HepG2 (cell line): Measurements from ENCODE around the gene CRIM1. TPM values are rescaled to one million over a fixed set of nuclear protein-coding genes. Genes with fewer than 3 reads are reported as not detected.

Experiments
- ATAC-seq: fragments of 200-7000 bp; cut with Tn5 transposase; 3 replicates; pipeline ENCODE4 v1.9.1; 2020; ENCODE audit warnings: mild to moderate bottlenecking, moderate library complexity
- BruUV-seq: library from RNA; stranded (reverse); fragments of 400-500 nt; replicated peaks from 2 replicates; lab custom pipeline; 2021; lab: Mats Ljungman, UMichigan
- CTCF ChIA-PET: fragments of 300-600 bp; formaldehyde crosslinking; extraction: SDS; loops from one replicate; lab custom pipeline; 2021; ENCODE audit warnings: low total read pairs, inconsistent platforms, low intra/inter-chr PET ratio; lab: Yijun Ruan, JAX
- POLR2A ChIA-PET: fragments of 350-600 bp; sonication (Branson Sonifier 250); formaldehyde crosslinking; loops from one replicate; lab custom pipeline; 2020; ENCODE audit warnings: antibody characterized with exemption, inconsistent platforms; lab: Yijun Ruan, JAX
- DNase-seq: peaks from one replicate; pipeline ENCODE4 v3.0.0-alpha.2; 2015; ENCODE audit warnings: low spot score
- FAIRE-seq: peaks from 3 replicates; lab custom pipeline; 2011; peaks lifted over from hg19 to GRCh38; lab: Jason Lieb, UNC
- H2AFZ ChIP-seq: one replicate; pipeline ENCODE4 v1.6.1; 2011; ENCODE audit warnings: low read length, inconsistent platforms
- H3K27ac ChIP-seq: fragments of 300-600 bp; 3 replicates; pipeline ENCODE4 v1.8.0; 2011; ENCODE audit warnings: mixed run types, mild to moderate bottlenecking, mixed read lengths, low read length, inconsistent platforms; ENCODE audit not compliant: insufficient read depth; ENCODE audit errors: extremely low read length
- H3K27me3 ChIP-seq, 2 experiments: fragments of 200-600 bp in 1 of 2; 2 replicates in 1 of 2; 3 replicates in 1 of 2; pipeline versions ENCODE4 v1.6.0 to v1.8.0; 2011; ENCODE audit warnings: low read length in 2 of 2, mild to moderate bottlenecking in 2 of 2, moderate library complexity in 2 of 2, inconsistent platforms in 1 of 2; ENCODE audit not compliant: insufficient read depth in 2 of 2, control insufficient read depth in 1 of 2
- H3K36me3 ChIP-seq, 2 experiments: fragments of 200-600 bp in 1 of 2; replicated peaks in 1 of 2; 2 replicates in 1 of 2; 3 replicates in 1 of 2; pipeline versions ENCODE4 v1.5.1 to v1.8.0; 2011; ENCODE audit warnings: low read length in 2 of 2, inconsistent platforms in 1 of 2; ENCODE audit not compliant: insufficient read depth in 2 of 2, control insufficient read depth in 1 of 2
- H3K4me1 ChIP-seq: 2 replicates; pipeline ENCODE4 v1.5.1; 2012; ENCODE audit warnings: low read length, inconsistent platforms; ENCODE audit not compliant: insufficient read depth
- H3K4me2 ChIP-seq: 2 replicates; pipeline ENCODE4 v1.6.0; 2011; ENCODE audit warnings: low read depth, low read length, inconsistent platforms
- H3K4me3 ChIP-seq, 3 experiments: fragments of 200-600 bp in 1 of 3; sonication (generic), shearing (Covaris generic) in 1 of 3; replicated peaks in 1 of 3; 2 replicates each; pipeline ENCODE4 v1.5.1; 2011 to 2016; ENCODE audit warnings: low read length in 3 of 3, inconsistent platforms in 2 of 3, low read depth in 2 of 3, mild to moderate bottlenecking in 2 of 3, control low read depth in 1 of 3, mixed read lengths in 1 of 3; ENCODE audit not compliant: insufficient read depth in 1 of 3
- H3K79me2 ChIP-seq: one replicate; pipeline ENCODE4 v1.6.1; 2011; ENCODE audit warnings: low read length, inconsistent platforms; ENCODE audit not compliant: insufficient read depth
- H3K9ac ChIP-seq: 2 replicates; pipeline ENCODE4 v1.6.0; 2011; ENCODE audit warnings: mild to moderate bottlenecking, low read depth, low read length, inconsistent platforms; ENCODE audit not compliant: insufficient read depth
- H3K9me3 ChIP-seq: 2 replicates; pipeline ENCODE4 v1.5.1; 2012; ENCODE audit warnings: mild to moderate bottlenecking, low read length
- H4K20me1 ChIP-seq: 2 replicates; pipeline ENCODE4 v1.6.0; 2011; ENCODE audit warnings: inconsistent platforms, mild to moderate bottlenecking, low read length, moderate library complexity; ENCODE audit not compliant: insufficient read depth
- CCAR2 ChIP-seq: fragments of 200-400 bp; formaldehyde crosslinking; optimal IDR thresholded peaks from 2 replicates; pipeline ENCODE3; 2018; ENCODE audit warnings: low read depth, mild to moderate bottlenecking, low read length, moderate library complexity
- DR1 ChIP-seq: sonication (generic); formaldehyde crosslinking; IDR thresholded peaks from 2 replicates; pipeline ENCODE4 v1.8.0; 2021; ENCODE audit warnings: mild to moderate bottlenecking, missing genetic modification reagents, inconsistent platforms
- EEA1 ChIP-seq: sonication (generic); formaldehyde crosslinking; IDR thresholded peaks from 2 replicates; pipeline ENCODE4 v1.5.1; 2020; ENCODE audit warnings: mild to moderate bottlenecking, missing genetic modification reagents, borderline replicate concordance
- ETV5 ChIP-seq: IDR thresholded peaks from 2 replicates; pipeline ENCODE4 v1.6.1; 2018; ENCODE audit warnings: missing biosample characterization, missing genetic modification reagents, inconsistent platforms, borderline replicate concordance
- SIX1 ChIP-seq: sonication (generic); formaldehyde crosslinking; IDR thresholded peaks from 2 replicates; pipeline ENCODE4 v1.4.0; 2020; ENCODE audit warnings: missing genetic modification reagents, borderline replicate concordance
- SOX5 ChIP-seq: IDR thresholded peaks from 2 replicates; pipeline ENCODE4 v1.6.1; 2016; ENCODE audit warnings: borderline replicate concordance
- SP1 ChIP-seq, 2 experiments: fragments of 450-650 bp in 1 of 2; sonication (generic) in 1 of 2; formaldehyde crosslinking in 1 of 2; IDR thresholded peaks; 2 replicates each; pipeline versions ENCODE4 v1.4.0 to v1.6.1; 2016 to 2020; ENCODE audit warnings: missing genetic modification reagents in 1 of 2
- SP5 ChIP-seq: IDR thresholded peaks from 2 replicates; pipeline ENCODE4 v1.6.1; 2016; ENCODE audit warnings: low read depth, borderline replicate concordance
- STAT5B ChIP-seq: sonication (generic); formaldehyde crosslinking; IDR thresholded peaks from 2 replicates; pipeline ENCODE4 v1.4.0; 2020; ENCODE audit warnings: missing genetic modification reagents
- SYNCRIP ChIP-seq: fragments of 200-400 bp; formaldehyde crosslinking; IDR thresholded peaks from 2 replicates; pipeline ENCODE4 v1.6.1; 2018; ENCODE audit warnings: mild to moderate bottlenecking, low read depth, low read length; ENCODE audit not compliant: insufficient read depth
- TEAD3 ChIP-seq: optimal IDR thresholded peaks from 2 replicates; pipeline ENCODE3; 2016; ENCODE audit warnings: borderline replicate concordance
- XRCC5 ChIP-seq: fragments of 200-400 bp; formaldehyde crosslinking; optimal IDR thresholded peaks from 2 replicates; pipeline ENCODE3; 2017; ENCODE audit warnings: mild to moderate bottlenecking, low read length
- ZBTB14 ChIP-seq: sonication (generic); formaldehyde crosslinking; IDR thresholded peaks from 2 replicates; pipeline ENCODE4 v1.4.0; 2020; ENCODE audit warnings: missing genetic modification reagents
- ZKSCAN5 ChIP-seq: sonication (generic); formaldehyde crosslinking; IDR thresholded peaks from 2 replicates; pipeline ENCODE4 v1.5.1; 2020; ENCODE audit warnings: mild to moderate bottlenecking, missing genetic modification reagents
- ZNF24 ChIP-seq: fragments of 450-650 bp; IDR thresholded peaks from 2 replicates; pipeline ENCODE4 v1.6.1; 2017; ENCODE audit warnings: antibody characterized with exemption, mild to moderate bottlenecking
- ZNF33B ChIP-seq: sonication (generic); formaldehyde crosslinking; IDR thresholded peaks from 2 replicates; pipeline ENCODE4 v1.5.1; 2020; ENCODE audit warnings: mild to moderate bottlenecking, missing genetic modification reagents
- ZNF607 ChIP-seq: sonication (generic); formaldehyde crosslinking; IDR thresholded peaks from 2 replicates; pipeline ENCODE4 v1.5.1; 2020; ENCODE audit warnings: missing genetic modification reagents, mild to moderate bottlenecking, borderline replicate concordance
- in situ Hi-C: cut with HindIII; loops from 2 replicates; pipeline ENCODE4 v1.10.0; 2017; ENCODE audit warnings: low pct_unique_long_range_greater_than_20kb; ENCODE audit not compliant: extremely low pct_ligation_motif_present
- intact Hi-C: fragments of 100-400 bp; cut with micrococcal nuclease; formaldehyde crosslinking; loops from one replicate; pipeline ENCODE4 v1.10.0; 2022; ENCODE audit not compliant: unreplicated experiment
- polyA plus RNA-seq, 8 experiments: library from polyadenylated mRNA; depleted of rRNA in 3 of 8; stranded (reverse) in 7 of 8; unstranded in 1 of 8; fragments of >200 nt; fragmentation: Illumina TruSeq in 4 of 8; extraction: Trizol in 4 of 8; gene quantifications; 2 replicates each; pipeline versions ENCODE4 v1.2.1 to v1.2.3, GENCODE V29; 2011 to 2016; ENCODE audit warnings: low read depth in 4 of 8, missing spikeins in 1 of 8, mixed read lengths in 1 of 8; ENCODE audit not compliant: insufficient read depth in 1 of 8
- total RNA-seq, 5 experiments: library from RNA; depleted of rRNA; stranded (reverse); fragments of >200 nt; fragmentation: Illumina TruSeq; extraction: Trizol; gene quantifications; 2 replicates each; pipeline ENCODE4 v1.2.3, GENCODE V29; 2016; ENCODE audit warnings: low read depth in 1 of 5
- TF ChIP-seq, protein P1 (sequence below): IDR thresholded peaks from 2 replicates; pipeline ENCODE4 v1.6.1; 2016; ENCODE audit warnings: low read depth, missing genetic modification reagents, missing compliant biosample characterization
- TF ChIP-seq, protein P2 (sequence below): sonication (generic); formaldehyde crosslinking; IDR thresholded peaks from 2 replicates; pipeline ENCODE4 v1.4.0; 2020; ENCODE audit warnings: missing genetic modification reagents

CRIM1 gene
- total and polyA plus RNA-seq, 2 of the 13 experiments (the other 11 are each of a cell fraction or from before 2014, with no cell fraction given), result 39.1 to 69.9 TPM

- Histone ChIP-seq H3K79me2 (no peaks in the 10 kb centered on the region), H3K4me2 (no peak overlapping the region), H3K4me3 (no peak overlapping the region), H3K27me3 (no peaks in the 10 kb centered on the region), H3K4me1 (peaks cover 13% of the 10 kb centered on the region), H2AFZ (no peak overlapping the region), H3K27ac (no peak overlapping the region), H3K36me3 (peaks cover 17 to 74% of the 10 kb centered on the region in 2 experiments), H3K9ac (no peak overlapping the region), H3K9me3 (no peaks in the 10 kb centered on the region), H4K20me1 (no peaks in the 10 kb centered on the region)
- in situ Hi-C loops (no loop called here), intact Hi-C loops (no loop called here)
- no peak for FAIRE-seq
- TF ChIP-seq, protein P1, sequence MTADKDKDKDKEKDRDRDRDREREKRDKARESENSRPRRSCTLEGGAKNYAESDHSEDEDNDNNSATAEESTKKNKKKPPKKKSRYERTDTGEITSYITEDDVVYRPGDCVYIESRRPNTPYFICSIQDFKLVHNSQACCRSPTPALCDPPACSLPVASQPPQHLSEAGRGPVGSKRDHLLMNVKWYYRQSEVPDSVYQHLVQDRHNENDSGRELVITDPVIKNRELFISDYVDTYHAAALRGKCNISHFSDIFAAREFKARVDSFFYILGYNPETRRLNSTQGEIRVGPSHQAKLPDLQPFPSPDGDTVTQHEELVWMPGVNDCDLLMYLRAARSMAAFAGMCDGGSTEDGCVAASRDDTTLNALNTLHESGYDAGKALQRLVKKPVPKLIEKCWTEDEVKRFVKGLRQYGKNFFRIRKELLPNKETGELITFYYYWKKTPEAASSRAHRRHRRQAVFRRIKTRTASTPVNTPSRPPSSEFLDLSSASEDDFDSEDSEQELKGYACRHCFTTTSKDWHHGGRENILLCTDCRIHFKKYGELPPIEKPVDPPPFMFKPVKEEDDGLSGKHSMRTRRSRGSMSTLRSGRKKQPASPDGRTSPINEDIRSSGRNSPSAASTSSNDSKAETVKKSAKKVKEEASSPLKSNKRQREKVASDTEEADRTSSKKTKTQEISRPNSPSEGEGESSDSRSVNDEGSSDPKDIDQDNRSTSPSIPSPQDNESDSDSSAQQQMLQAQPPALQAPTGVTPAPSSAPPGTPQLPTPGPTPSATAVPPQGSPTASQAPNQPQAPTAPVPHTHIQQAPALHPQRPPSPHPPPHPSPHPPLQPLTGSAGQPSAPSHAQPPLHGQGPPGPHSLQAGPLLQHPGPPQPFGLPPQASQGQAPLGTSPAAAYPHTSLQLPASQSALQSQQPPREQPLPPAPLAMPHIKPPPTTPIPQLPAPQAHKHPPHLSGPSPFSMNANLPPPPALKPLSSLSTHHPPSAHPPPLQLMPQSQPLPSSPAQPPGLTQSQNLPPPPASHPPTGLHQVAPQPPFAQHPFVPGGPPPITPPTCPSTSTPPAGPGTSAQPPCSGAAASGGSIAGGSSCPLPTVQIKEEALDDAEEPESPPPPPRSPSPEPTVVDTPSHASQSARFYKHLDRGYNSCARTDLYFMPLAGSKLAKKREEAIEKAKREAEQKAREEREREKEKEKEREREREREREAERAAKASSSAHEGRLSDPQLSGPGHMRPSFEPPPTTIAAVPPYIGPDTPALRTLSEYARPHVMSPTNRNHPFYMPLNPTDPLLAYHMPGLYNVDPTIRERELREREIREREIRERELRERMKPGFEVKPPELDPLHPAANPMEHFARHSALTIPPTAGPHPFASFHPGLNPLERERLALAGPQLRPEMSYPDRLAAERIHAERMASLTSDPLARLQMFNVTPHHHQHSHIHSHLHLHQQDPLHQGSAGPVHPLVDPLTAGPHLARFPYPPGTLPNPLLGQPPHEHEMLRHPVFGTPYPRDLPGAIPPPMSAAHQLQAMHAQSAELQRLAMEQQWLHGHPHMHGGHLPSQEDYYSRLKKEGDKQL (CRISPR knock-in tag), result no peak
- TF ChIP-seq ZNF24 (no peak), SYNCRIP (no peak), XRCC5 (no peak), CCAR2 (no peak), SOX5 (CRISPR knock-in tag) (no peak), ZKSCAN5 (CRISPR knock-in tag) (no peak), ETV5 (CRISPR knock-in tag) (no peak), SP5 (CRISPR knock-in tag) (no peak), ZNF33B (no peak), DR1 (CRISPR knock-in tag) (no peak), ZNF607 (CRISPR knock-in tag) (no peak), EEA1 (CRISPR knock-in tag) (no peak), SIX1 (CRISPR knock-in tag) (no peak), ZBTB14 (CRISPR knock-in tag) (no peak), STAT5B (CRISPR knock-in tag) (no peak), SP1 (IDR thresholded peaks at IDR 0.05) (no peak), SP1 (CRISPR knock-in tag; IDR thresholded peaks at IDR 0.05) (no peak), TEAD3 (CRISPR knock-in tag) (no peak)
- TF ChIP-seq, protein P2, sequence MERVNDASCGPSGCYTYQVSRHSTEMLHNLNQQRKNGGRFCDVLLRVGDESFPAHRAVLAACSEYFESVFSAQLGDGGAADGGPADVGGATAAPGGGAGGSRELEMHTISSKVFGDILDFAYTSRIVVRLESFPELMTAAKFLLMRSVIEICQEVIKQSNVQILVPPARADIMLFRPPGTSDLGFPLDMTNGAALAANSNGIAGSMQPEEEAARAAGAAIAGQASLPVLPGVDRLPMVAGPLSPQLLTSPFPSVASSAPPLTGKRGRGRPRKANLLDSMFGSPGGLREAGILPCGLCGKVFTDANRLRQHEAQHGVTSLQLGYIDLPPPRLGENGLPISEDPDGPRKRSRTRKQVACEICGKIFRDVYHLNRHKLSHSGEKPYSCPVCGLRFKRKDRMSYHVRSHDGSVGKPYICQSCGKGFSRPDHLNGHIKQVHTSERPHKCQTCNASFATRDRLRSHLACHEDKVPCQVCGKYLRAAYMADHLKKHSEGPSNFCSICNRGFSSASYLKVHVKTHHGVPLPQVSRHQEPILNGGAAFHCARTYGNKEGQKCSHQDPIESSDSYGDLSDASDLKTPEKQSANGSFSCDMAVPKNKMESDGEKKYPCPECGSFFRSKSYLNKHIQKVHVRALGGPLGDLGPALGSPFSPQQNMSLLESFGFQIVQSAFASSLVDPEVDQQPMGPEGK (CRISPR knock-in tag), result no peak
- ChIA-PET CTCF (no interaction called here), POLR2A (no interaction called here)
- no peak for DNase-seq
- BruUV-seq, result no TSS peak
- ATAC-seq, result peak; percentile 30; the same call in 2 of the 3 replicates
Observed at GRCh38 chr2:36579297-36579664, 223.7 kb downstream of the CRIM1 start.
